H1 (cell line): ENCODE measurements around the gene HBS1L. TPM values are rescaled to one million over a fixed set of nuclear protein-coding genes. Genes with fewer than 3 reads are reported as not detected.

Experiments used
- CTCF ChIA-PET: fragments of 300-600 bp; sonication (Branson Sonifier 250); formaldehyde crosslinking; loops from one replicate; lab custom pipeline; 2021; ENCODE audit not compliant: partially characterized antibody; lab: Charles Lee
- POLR2A ChIA-PET: fragments of 300-600 bp; sonication (Branson Sonifier 250); formaldehyde crosslinking; loops from one replicate; lab custom pipeline; 2021; ENCODE audit warnings: inconsistent platforms; ENCODE audit not compliant: partially characterized antibody; lab: Charles Lee
- DNase-seq, 2 experiments: peaks; one replicate each; pipeline versions ENCODE4 v3.0.0 to v3.0.0-alpha.2; 2010 to 2022; ENCODE audit warnings: low spot score in 2 of 2, low read depth in 1 of 2, mixed read lengths in 1 of 2
- FAIRE-seq: peaks from 2 replicates; lab custom pipeline; 2011; peaks lifted over from hg19 to GRCh38; lab: Jason Lieb, UNC
- H2AFZ ChIP-seq: 2 replicates; pipeline ENCODE4 v1.8.1; 2012; ENCODE audit warnings: low read length, inconsistent platforms
- H2AK5ac ChIP-seq: 2 replicates; pipeline ENCODE4 v1.6.1; 2013; ENCODE audit warnings: low read depth, low read length
- H2BK120ac ChIP-seq: replicated peaks from 2 replicates; pipeline ENCODE3; 2013; ENCODE audit warnings: low read depth, low read length, inconsistent platforms
- H2BK12ac ChIP-seq: 2 replicates; pipeline ENCODE4 v1.6.1; 2013; ENCODE audit warnings: low read depth, low read length
- H2BK15ac ChIP-seq: 2 replicates; pipeline ENCODE4 v1.6.1; 2013; ENCODE audit warnings: low read length
- H2BK20ac ChIP-seq: 2 replicates; pipeline ENCODE4 v1.6.1; 2013; ENCODE audit warnings: low read length
- H2BK5ac ChIP-seq: 2 replicates; pipeline ENCODE4 v1.6.1; 2013; ENCODE audit warnings: low read depth, low read length
- H3K14ac ChIP-seq: 2 replicates; pipeline ENCODE4 v1.6.1; 2013; ENCODE audit warnings: inconsistent platforms; ENCODE audit not compliant: insufficient read length
- H3K18ac ChIP-seq: 2 replicates; pipeline ENCODE4 v1.6.1; 2013; ENCODE audit warnings: low read length; ENCODE audit errors: extremely low read depth
- H3K23ac ChIP-seq: 2 replicates; pipeline ENCODE4 v1.6.1; 2013; ENCODE audit warnings: inconsistent platforms; ENCODE audit not compliant: insufficient read length
- H3K23me2 ChIP-seq: 2 replicates; pipeline ENCODE4 v1.6.1; 2013; ENCODE audit warnings: low read depth, low read length
- H3K27ac ChIP-seq: 2 replicates; pipeline ENCODE4 v1.6.1; 2011; ENCODE audit warnings: low read depth, low read length, inconsistent platforms
- H3K27me3 ChIP-seq, 4 experiments: replicated peaks in 1 of 4; 1 replicate in 1 of 4; 2 replicates in 3 of 4; pipeline versions ENCODE4 v1.6.1 to v1.8.1; 2011 to 2013; ENCODE audit warnings: low read length in 3 of 4, mild to moderate bottlenecking in 3 of 4, inconsistent platforms in 2 of 4, mixed read lengths in 2 of 4, moderate library complexity in 1 of 4; ENCODE audit not compliant: control insufficient read depth in 3 of 4, insufficient read depth in 3 of 4; ENCODE audit errors: extremely low read depth in 1 of 4
- H3K36me3 ChIP-seq, 4 experiments: 2 replicates each; pipeline versions ENCODE4 v1.6.1 to v1.8.1; 2011 to 2013; ENCODE audit warnings: mild to moderate bottlenecking in 4 of 4, low read length in 3 of 4, moderate library complexity in 2 of 4, control low read depth in 1 of 4, inconsistent platforms in 1 of 4; ENCODE audit not compliant: insufficient read depth in 4 of 4, control insufficient read depth in 2 of 4
- H3K4ac ChIP-seq: replicated peaks from 2 replicates; pipeline ENCODE3; 2013; ENCODE audit warnings: low read length, low read depth, mixed read lengths, inconsistent platforms; ENCODE audit not compliant: insufficient read length
- H3K4me1 ChIP-seq, 4 experiments: replicated peaks in 1 of 4; 1 replicate in 1 of 4; 2 replicates in 3 of 4; pipeline versions ENCODE4 v1.6.1 to v1.8.1; 2011 to 2013; ENCODE audit warnings: low read length in 3 of 4, inconsistent platforms in 2 of 4, mixed read lengths in 1 of 4; ENCODE audit not compliant: insufficient read depth in 4 of 4, control insufficient read depth in 3 of 4
- H3K4me2 ChIP-seq, 2 experiments: 2 replicates each; pipeline versions ENCODE4 v1.6.1 to v1.8.1; 2011 to 2013; ENCODE audit warnings: low read depth in 2 of 2, low read length in 2 of 2, control low read depth in 1 of 2, inconsistent platforms in 1 of 2, mild to moderate bottlenecking in 1 of 2; ENCODE audit not compliant: insufficient read depth in 1 of 2
- H3K4me3 ChIP-seq, 4 experiments: fragments of 200-600, 300-600 bp in 1 of 4; sonication (generic), shearing (Covaris generic), sonication (Bioruptor Twin) in 1 of 4; 2 replicates each; pipeline versions ENCODE4 v1.5.1 to v1.8.1; 2011 to 2016; ENCODE audit warnings: low read length in 4 of 4, low read depth in 3 of 4, control low read depth in 2 of 4, inconsistent platforms in 2 of 4, mild to moderate bottlenecking in 2 of 4, mixed read lengths in 1 of 4, moderate library complexity in 1 of 4; ENCODE audit not compliant: insufficient read depth in 2 of 4; ENCODE audit errors: extremely low read depth in 1 of 4
- H3K56ac ChIP-seq: replicated peaks from 2 replicates; pipeline ENCODE3; 2013; ENCODE audit warnings: low read depth, mild to moderate bottlenecking, mixed read lengths, low read length, inconsistent platforms; ENCODE audit not compliant: insufficient read length
- H3K79me1 ChIP-seq: 2 replicates; pipeline ENCODE4 v1.6.1; 2013; ENCODE audit warnings: low read depth, low read length, control low read depth
- H3K79me2 ChIP-seq, 2 experiments: 2 replicates each; pipeline versions ENCODE4 v1.6.1 to v1.8.1; 2012 to 2013; ENCODE audit warnings: low read length in 2 of 2, mild to moderate bottlenecking in 2 of 2, inconsistent platforms in 1 of 2; ENCODE audit not compliant: insufficient read depth in 2 of 2, control insufficient read depth in 1 of 2
- H3K9ac ChIP-seq, 4 experiments: replicated peaks in 1 of 4; 1 replicate in 1 of 4; 2 replicates in 3 of 4; pipeline versions ENCODE4 v1.6.1 to v1.8.1; 2011 to 2013; ENCODE audit warnings: low read depth in 3 of 4, low read length in 3 of 4, control low read depth in 2 of 4, mild to moderate bottlenecking in 2 of 4, moderate library complexity in 2 of 4, inconsistent platforms in 1 of 4; ENCODE audit errors: extremely low read depth in 1 of 4
- H3K9me3 ChIP-seq, 2 experiments: 2 replicates each; pipeline versions ENCODE4 v1.6.1 to v1.8.1; 2012 to 2013; ENCODE audit warnings: mild to moderate bottlenecking in 2 of 2, moderate library complexity in 2 of 2, control low read depth in 1 of 2, inconsistent platforms in 1 of 2, low read depth in 1 of 2, low read length in 1 of 2, mixed read lengths in 1 of 2; ENCODE audit not compliant: insufficient read depth in 2 of 2
- H4K20me1 ChIP-seq, 2 experiments: replicated peaks in 1 of 2; 2 replicates each; pipeline versions ENCODE3 to v1.8.1; 2011 to 2013; ENCODE audit warnings: inconsistent platforms in 2 of 2, low read length in 2 of 2, mild to moderate bottlenecking in 1 of 2; ENCODE audit not compliant: insufficient read depth in 2 of 2, control insufficient read depth in 1 of 2
- H4K5ac ChIP-seq: 2 replicates; pipeline ENCODE4 v1.6.1; 2013; ENCODE audit warnings: low read length, low read depth, mixed read lengths, inconsistent platforms; ENCODE audit not compliant: insufficient read length
- H4K8ac ChIP-seq: 2 replicates; pipeline ENCODE4 v1.8.0; 2013; ENCODE audit warnings: mild to moderate bottlenecking, moderate library complexity, low read length, inconsistent platforms; ENCODE audit not compliant: insufficient read depth; ENCODE audit errors: extremely low read depth
- H4K91ac ChIP-seq: replicated peaks from 2 replicates; pipeline ENCODE3; 2013; ENCODE audit warnings: low read length, mixed read lengths, inconsistent platforms; ENCODE audit not compliant: insufficient read length
- CEBPB ChIP-seq: IDR thresholded peaks from 2 replicates; pipeline ENCODE4 v1.6.1; 2012; ENCODE audit warnings: low read depth, low read length
- CHD1 ChIP-seq: IDR thresholded peaks from 2 replicates; pipeline ENCODE4 v1.6.1; 2012; ENCODE audit warnings: low read depth, low read length, improper control_type of control experiment
- HDAC2 ChIP-seq, 2 experiments: fragments of 300-600 bp in 1 of 2; sonication (generic) in 1 of 2; IDR thresholded peaks; 2 replicates each; pipeline ENCODE4 v1.6.1; 2011 to 2012; ENCODE audit warnings: low read depth in 2 of 2, low read length in 2 of 2, mild to moderate bottlenecking in 2 of 2, moderate library complexity in 2 of 2, borderline replicate concordance in 1 of 2, inconsistent platforms in 1 of 2
- POLR2A ChIP-seq, 2 experiments: IDR thresholded peaks; 1 replicate in 1 of 2; 2 replicates in 1 of 2; pipeline ENCODE4 v1.6.1; 2011; ENCODE audit warnings: low read depth in 2 of 2, low read length in 2 of 2, mild to moderate bottlenecking in 2 of 2; ENCODE audit errors: control extremely low read depth in 1 of 2
- RAD21 ChIP-seq, 2 experiments: IDR thresholded peaks in 1 of 2; conservative IDR thresholded peaks in 1 of 2; 2 replicates each; pipeline ENCODE4 v1.6.1; 2011; ENCODE audit warnings: low read depth in 2 of 2, low read length in 2 of 2, improper control_type of control experiment in 1 of 2, inconsistent platforms in 1 of 2, mild to moderate bottlenecking in 1 of 2, moderate library complexity in 1 of 2
- RBBP5 ChIP-seq: IDR thresholded peaks from 2 replicates; pipeline ENCODE4 v1.7.1; 2012; ENCODE audit warnings: low read depth, mild to moderate bottlenecking, inconsistent platforms, low read length, moderate library complexity, borderline replicate concordance
- TCF12 ChIP-seq: IDR thresholded peaks from 2 replicates; pipeline ENCODE4 v1.6.1; 2011; ENCODE audit warnings: low read depth, mild to moderate bottlenecking, low read length
- WGBS, 2 experiments: shearing (Covaris generic) in 1 of 2; methylation state at CpG; one replicate each; pipeline versions ENCODE4 v1.1.6 to v1.1.7; 2013 to 2015; ENCODE audit warnings: low lambda C conversion rate in 2 of 2, mixed read lengths in 2 of 2, inconsistent platforms in 1 of 2, low coverage in 1 of 2, missing lambda C conversion rate in 1 of 2; ENCODE audit not compliant: insufficient replicate concordance in 2 of 2, insufficient coverage in 1 of 2, insufficient read length in 1 of 2; ENCODE audit errors: extremely low coverage in 1 of 2, missing lambda C conversion rate in 1 of 2; 5-methylcytosine and 5-hydroxymethylcytosine counted together
- polyA plus RNA-seq, 7 experiments: library from polyadenylated mRNA; depleted of rRNA in 3 of 7; stranded (reverse) in 5 of 7; unstranded in 2 of 7; fragments of >200 nt in 5 of 7; fragments of 200-250 nt in 2 of 7; gene quantifications; 1 replicate in 5 of 7; 2 replicates in 1 of 7; 4 replicates in 1 of 7; pipeline versions ENCODE4 v1.2.1 to v1.2.3, GENCODE V29; 2011 to 2013; ENCODE audit warnings: missing spikeins in 2 of 7, mixed read lengths in 2 of 7
- total RNA-seq: library from RNA; stranded (reverse); fragmentation: NEBNext Ultra II Directional; extraction: Animal tissue kit (Norgen Biotek cat#: 25700); gene quantifications from 2 replicates; pipeline ENCODE4 v1.2.1, GENCODE V29; 2021
- TF ChIP-seq, protein P1 (sequence below), 3 experiments: IDR thresholded peaks; 1 replicate in 2 of 3; 2 replicates in 1 of 3; pipeline versions ENCODE4 v1.5.1 to v1.6.1; 2011; ENCODE audit warnings: low read length in 3 of 3, mild to moderate bottlenecking in 3 of 3, inconsistent platforms in 2 of 3, low read depth in 1 of 3, moderate library complexity in 1 of 3; ENCODE audit not compliant: insufficient read depth in 1 of 3; ENCODE audit errors: control extremely low read depth in 1 of 3

HBS1L gene
- total and polyA plus RNA-seq, 2 of the 8 experiments (the other 6 are each of a cell fraction or from before 2014, with no cell fraction given), result 28.1 to 97.1 TPM

DNA sequence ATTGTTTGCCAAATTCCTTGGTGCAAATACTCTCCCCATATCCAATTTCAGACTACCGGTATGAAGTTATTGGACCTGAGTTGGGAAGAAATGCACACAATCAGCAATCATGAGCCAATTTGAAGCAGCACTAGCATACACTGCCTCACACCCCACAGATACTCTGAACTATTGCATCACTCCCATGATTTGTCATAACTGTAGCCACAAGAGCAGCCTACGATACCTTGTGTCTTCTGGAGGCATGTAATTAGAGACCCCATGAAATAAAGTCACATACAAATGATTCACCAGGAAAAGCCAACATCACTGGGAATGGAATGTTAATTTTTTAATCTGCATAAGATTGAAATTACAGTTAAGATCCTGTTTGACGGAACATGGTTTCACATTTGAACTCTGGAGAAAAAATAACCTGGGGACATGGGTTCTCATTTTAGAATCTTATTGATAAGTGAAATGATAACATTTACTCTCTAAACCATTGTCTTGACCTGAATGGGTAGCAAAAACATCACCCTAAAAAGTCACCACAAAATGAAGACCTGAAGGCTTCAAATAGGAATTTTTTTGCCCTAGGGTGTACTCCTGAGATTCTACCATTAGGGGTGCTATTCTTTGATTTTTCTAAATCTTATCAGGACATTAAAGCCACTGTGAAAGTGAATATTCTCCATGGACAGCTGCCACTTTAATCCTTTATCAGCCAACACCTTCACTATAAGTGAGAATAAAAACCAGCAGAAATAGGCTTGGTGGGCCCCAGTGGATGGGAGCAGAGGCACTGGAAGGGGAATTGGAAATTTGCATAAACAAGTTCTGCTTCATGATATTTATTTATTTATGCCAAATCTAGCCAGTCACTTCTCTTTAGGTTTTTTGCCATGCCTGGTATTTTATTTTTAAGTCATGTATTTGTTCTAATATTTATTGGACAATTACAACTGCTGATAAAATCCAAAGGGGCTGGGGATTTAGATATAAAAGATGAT is 34.5 kb upstream of the HBS1L start:
- H3K79me1 ChIP-seq, result no peaks in the 10 kb centered on the region
- no peak for FAIRE-seq
- no peaks in the 10 kb centered on the region for H3K36me3 ChIP-seq
- ChIA-PET CTCF (interaction anchor here (0.7 to 3.1 kb wide), 15 partner anchors 10 to 335 kb away, joined by 3 to 12 read pairs (median 4); partner anchors contain the start of gene HBS1L), POLR2A (interaction anchor here (0.9 to 1.3 kb wide), 2 partner anchors 34 to 35 kb away, joined by 3 to 4 read pairs; partner anchors contain the start of gene HBS1L)
- H2BK15ac ChIP-seq, result no peak overlapping the region
- H2AK5ac ChIP-seq, result no peak overlapping the region
- no peaks in the 10 kb centered on the region for H3K23me2 ChIP-seq
- no peak for DNase-seq
- no peak overlapping the region for H2BK5ac ChIP-seq
- H3K4me3 ChIP-seq, result no peak overlapping the region
- H3K56ac ChIP-seq, result no peak overlapping the region
- no peak overlapping the region for H3K14ac ChIP-seq
- H3K9ac ChIP-seq, result no peak overlapping the region
- H4K5ac ChIP-seq, result no peak overlapping the region
- no peak overlapping the region for H4K8ac ChIP-seq
- H3K4ac ChIP-seq, result no peak overlapping the region
- H3K18ac ChIP-seq, result no peak overlapping the region
- TF ChIP-seq TCF12, result no peak
- peak; percentile 76 for TF ChIP-seq CEBPB
- no peak for TF ChIP-seq HDAC2 (IDR thresholded peaks at IDR 0.05; ENCODE audit: borderline replicate concordance in 1 of 2, low read depth in 2 of 2, low read length in 2 of 2)
- no peak for TF ChIP-seq RBBP5
- no peak for TF ChIP-seq POLR2A (IDR thresholded peaks at IDR 0.05; ENCODE audit: control extremely low read depth in 1 of 2, low read depth in 2 of 2, low read length in 2 of 2)
- no peak for TF ChIP-seq CHD1
- TF ChIP-seq, protein P1, sequence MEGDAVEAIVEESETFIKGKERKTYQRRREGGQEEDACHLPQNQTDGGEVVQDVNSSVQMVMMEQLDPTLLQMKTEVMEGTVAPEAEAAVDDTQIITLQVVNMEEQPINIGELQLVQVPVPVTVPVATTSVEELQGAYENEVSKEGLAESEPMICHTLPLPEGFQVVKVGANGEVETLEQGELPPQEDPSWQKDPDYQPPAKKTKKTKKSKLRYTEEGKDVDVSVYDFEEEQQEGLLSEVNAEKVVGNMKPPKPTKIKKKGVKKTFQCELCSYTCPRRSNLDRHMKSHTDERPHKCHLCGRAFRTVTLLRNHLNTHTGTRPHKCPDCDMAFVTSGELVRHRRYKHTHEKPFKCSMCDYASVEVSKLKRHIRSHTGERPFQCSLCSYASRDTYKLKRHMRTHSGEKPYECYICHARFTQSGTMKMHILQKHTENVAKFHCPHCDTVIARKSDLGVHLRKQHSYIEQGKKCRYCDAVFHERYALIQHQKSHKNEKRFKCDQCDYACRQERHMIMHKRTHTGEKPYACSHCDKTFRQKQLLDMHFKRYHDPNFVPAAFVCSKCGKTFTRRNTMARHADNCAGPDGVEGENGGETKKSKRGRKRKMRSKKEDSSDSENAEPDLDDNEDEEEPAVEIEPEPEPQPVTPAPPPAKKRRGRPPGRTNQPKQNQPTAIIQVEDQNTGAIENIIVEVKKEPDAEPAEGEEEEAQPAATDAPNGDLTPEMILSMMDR (IDR thresholded peaks at IDR 0.05; ENCODE audit: control extremely low read depth in 1 of 3, insufficient read depth in 1 of 3, low read depth in 1 of 3, low read length in 3 of 3), result peak in 1 of 3 experiments; percentile 37; a peak in 2 of 4 replicates
- peak in 1 of 2 experiments; percentile 11; a peak in 1 of 4 replicates for TF ChIP-seq RAD21 (IDR thresholded peaks at IDR 0.05 in 1 of 2, conservative IDR thresholded peaks at IDR 0.05 in 1 of 2; ENCODE audit: low read depth in 2 of 2, low read length in 2 of 2)
- TF ChIP-seq, all 59 proteins: peak for 3
- no peak overlapping the region for H3K23ac ChIP-seq
- no peak overlapping the region for H2BK12ac ChIP-seq
- H4K20me1 ChIP-seq, result no peaks in the 10 kb centered on the region
- no peak overlapping the region for H3K4me2 ChIP-seq
- H3K9me3 ChIP-seq, result no peaks in the 10 kb centered on the region
- H3K79me2 ChIP-seq, result no peaks in the 10 kb centered on the region
- H3K4me1 ChIP-seq, result no peaks in the 10 kb centered on the region; a peak in 2 of 7 replicates
- H3K27me3 ChIP-seq, result no peaks in the 10 kb centered on the region; a peak in 1 of 7 replicates
- no peak overlapping the region for H4K91ac ChIP-seq
- H2BK120ac ChIP-seq, result no peak overlapping the region
- WGBS, 2 experiments, result 97% methylated on average over 3 of the region's 3 CpGs; no CpG with 5 or more reads in 1 of the 2 experiments
- no peak overlapping the region for H2BK20ac ChIP-seq
- H2AFZ ChIP-seq, result peak overlapping the region; percentile 74; the same call in 1 of the 2 replicates
- no peak overlapping the region for H3K27ac ChIP-seq
